Ishikawa (cell line): ENCODE data around the gene PSD.
A peak's percentile ranks its signal among the peaks of the same experiment; 100 is the strongest.

Experiments used
- EP300 ChIP-seq: IDR thresholded peaks from 2 replicates; pipeline ENCODE4 v1.6.1; 2012; ENCODE audit warnings: borderline replicate concordance
- NFIC ChIP-seq: IDR thresholded peaks from 2 replicates; pipeline ENCODE4 v1.6.1; 2012
- TEAD4 ChIP-seq: IDR thresholded peaks from 2 replicates; pipeline ENCODE4 v1.6.1; 2012
- YY1 ChIP-seq: IDR thresholded peaks from 2 replicates; pipeline ENCODE4 v1.6.1; 2012; ENCODE audit warnings: low read depth
- ZBTB7A ChIP-seq: IDR thresholded peaks from 2 replicates; pipeline ENCODE4 v1.6.1; 2012; ENCODE audit warnings: low read depth
- TF ChIP-seq, protein P1 (sequence below): IDR thresholded peaks from 2 replicates; pipeline ENCODE4 v1.6.1; 2012; ENCODE audit warnings: low read depth, mild to moderate bottlenecking

DNA sequence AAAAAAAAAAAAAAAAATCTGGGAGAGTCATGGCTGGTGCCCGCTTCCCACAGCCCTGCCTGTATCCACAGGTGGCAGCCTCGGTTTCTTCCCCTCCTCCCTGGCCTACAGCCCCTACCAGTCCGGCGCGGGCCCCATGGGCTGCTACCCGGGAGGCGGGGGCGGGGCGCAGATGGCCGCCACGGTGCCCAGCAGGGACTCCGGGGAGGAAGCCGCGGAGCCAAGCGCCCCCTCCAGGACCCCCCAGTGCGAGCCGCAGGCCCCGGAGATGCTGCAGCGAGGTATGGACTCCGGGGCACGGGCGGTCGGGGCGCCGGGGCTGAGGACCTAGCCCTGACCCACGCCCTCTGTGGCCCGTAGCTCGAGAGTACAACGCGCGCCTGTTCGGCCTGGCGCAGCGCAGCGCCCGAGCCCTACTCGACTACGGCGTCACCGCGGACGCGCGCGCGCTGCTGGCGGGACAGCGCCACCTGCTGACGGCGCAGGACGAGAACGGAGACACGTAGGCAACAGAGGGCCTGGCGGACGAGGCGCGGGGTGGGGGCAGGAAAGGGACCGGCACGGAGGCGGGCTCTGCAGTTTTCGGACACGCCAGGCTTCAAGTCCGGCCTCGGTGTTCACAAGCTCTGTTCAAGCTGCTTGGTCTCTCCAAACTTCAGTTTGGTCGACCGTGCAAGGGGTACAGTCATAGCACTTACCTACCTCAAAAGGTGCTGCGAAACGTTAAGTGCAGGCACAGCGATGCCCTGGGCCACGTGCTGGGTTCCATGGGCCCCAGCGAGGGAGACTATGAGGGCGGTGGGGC, 19.2 kb downstream of the PSD start:
- TF ChIP-seq, protein P1, sequence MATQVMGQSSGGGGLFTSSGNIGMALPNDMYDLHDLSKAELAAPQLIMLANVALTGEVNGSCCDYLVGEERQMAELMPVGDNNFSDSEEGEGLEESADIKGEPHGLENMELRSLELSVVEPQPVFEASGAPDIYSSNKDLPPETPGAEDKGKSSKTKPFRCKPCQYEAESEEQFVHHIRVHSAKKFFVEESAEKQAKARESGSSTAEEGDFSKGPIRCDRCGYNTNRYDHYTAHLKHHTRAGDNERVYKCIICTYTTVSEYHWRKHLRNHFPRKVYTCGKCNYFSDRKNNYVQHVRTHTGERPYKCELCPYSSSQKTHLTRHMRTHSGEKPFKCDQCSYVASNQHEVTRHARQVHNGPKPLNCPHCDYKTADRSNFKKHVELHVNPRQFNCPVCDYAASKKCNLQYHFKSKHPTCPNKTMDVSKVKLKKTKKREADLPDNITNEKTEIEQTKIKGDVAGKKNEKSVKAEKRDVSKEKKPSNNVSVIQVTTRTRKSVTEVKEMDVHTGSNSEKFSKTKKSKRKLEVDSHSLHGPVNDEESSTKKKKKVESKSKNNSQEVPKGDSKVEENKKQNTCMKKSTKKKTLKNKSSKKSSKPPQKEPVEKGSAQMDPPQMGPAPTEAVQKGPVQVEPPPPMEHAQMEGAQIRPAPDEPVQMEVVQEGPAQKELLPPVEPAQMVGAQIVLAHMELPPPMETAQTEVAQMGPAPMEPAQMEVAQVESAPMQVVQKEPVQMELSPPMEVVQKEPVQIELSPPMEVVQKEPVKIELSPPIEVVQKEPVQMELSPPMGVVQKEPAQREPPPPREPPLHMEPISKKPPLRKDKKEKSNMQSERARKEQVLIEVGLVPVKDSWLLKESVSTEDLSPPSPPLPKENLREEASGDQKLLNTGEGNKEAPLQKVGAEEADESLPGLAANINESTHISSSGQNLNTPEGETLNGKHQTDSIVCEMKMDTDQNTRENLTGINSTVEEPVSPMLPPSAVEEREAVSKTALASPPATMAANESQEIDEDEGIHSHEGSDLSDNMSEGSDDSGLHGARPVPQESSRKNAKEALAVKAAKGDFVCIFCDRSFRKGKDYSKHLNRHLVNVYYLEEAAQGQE, result no peak
- TF ChIP-seq NFIC (peak; percentile 36; the same call in 1 of the 2 replicates), EP300 (peak; percentile 47; the same call in 1 of the 2 replicates), TEAD4 (peak; percentile 41; the same call in 1 of the 2 replicates), ZBTB7A (peak; percentile 94), YY1 (peak; percentile 77)
